Kidney capillary endothelial cell (primary cell): ENCODE results near the gene TCEAL4.
"Not testable (repeated sequence)": the region's sequence is repeated elsewhere in the genome, so short reads cannot be mapped to it uniquely, and the experiment has no call there.

Experiments
- DNase-seq: peaks from one replicate; pipeline ENCODE4 v3.0.0-alpha.2; 2018; ENCODE audit warnings: low spot score

Gene TCEAL4

GRCh38 chrX:103592295-103592694, 7.0 kb downstream of the TCEAL4 start:
- not testable (repeated sequence) for DNase-seq

- not testable (repeated sequence) for DNase-seq
Measured at GRCh38 chrX:103595202-103595601, 9.9 kb downstream of the TCEAL4 start.

GRCh38 chrX:103607364-103608305, 22.3 kb downstream of the TCEAL4 start, which contains the start of gene TCEAL3:
Gene TCEAL3, plus strand, starts transcription at chrX:103607963. Its CDS starts 1,102 bp downstream, at chrX:103609065.
- no peak for DNase-seq

- DNase-seq: no peak
Measured at GRCh38 chrX:103608306-103608963, 23.1 kb downstream of the TCEAL4 start.

GRCh38 chrX:103610282-103610681, 25.0 kb downstream of the TCEAL4 start:
- DNase-seq: no peak

GRCh38 chrX:103613362-103613890, 28.1 kb downstream of the TCEAL4 start:
- no peak for DNase-seq

- no peak for DNase-seq
Measured at GRCh38 chrX:103614999-103615398, 29.7 kb downstream of the TCEAL4 start.

- DNase-seq: no peak
Measured at GRCh38 chrX:103615781-103616371, 30.6 kb downstream of the TCEAL4 start.

- no peak for DNase-seq
Measured at GRCh38 chrX:103616676-103617186, 31.4 kb downstream of the TCEAL4 start.

- no peak for DNase-seq
Measured at GRCh38 chrX:103624111-103624510, 38.8 kb downstream of the TCEAL4 start.

GRCh38 chrX:103626855-103627254, 41.5 kb downstream of the TCEAL4 start:
- no peak for DNase-seq

- no peak for DNase-seq
Measured at GRCh38 chrX:103628386-103629317, 43.3 kb downstream of the TCEAL4 start, which contains the start of gene TCEAL1. Gene TCEAL1, plus strand, starts transcription at chrX:103628975. Its CDS starts 942 bp downstream, at chrX:103629917.

- no peak for DNase-seq
Measured at GRCh38 chrX:103629318-103630170, 44.2 kb downstream of the TCEAL4 start.

GRCh38 chrX:103630171-103630511, 44.8 kb downstream of the TCEAL4 start:
- no peak for DNase-seq

GRCh38 chrX:103631145-103631544, 45.8 kb downstream of the TCEAL4 start:
- no peak for DNase-seq

GRCh38 chrX:103635436-103635835, 50.1 kb downstream of the TCEAL4 start:
- DNase-seq: no peak
